DND-41 (cell line): Measurements from ENCODE around the gene ANKRD11.
A peak's percentile ranks its signal among the peaks of the same experiment; 100 is the strongest.

Source experiments
- ATAC-seq: fragments of 200-7000 bp; cut with Tn5 transposase; 3 replicates; pipeline ENCODE4 v1.9.1; 2021; ENCODE audit warnings: low read depth; ENCODE audit not compliant: insufficient read depth
- DNase-seq: peaks from one replicate; pipeline ENCODE4 v3.0.0-alpha.2; 2020
- H2AFZ ChIP-seq: 2 replicates; pipeline ENCODE4 v1.6.0; 2012; ENCODE audit warnings: low read depth, low read length
- H3K27ac ChIP-seq: 2 replicates; pipeline ENCODE4 v1.5.1; 2012; ENCODE audit warnings: low read length, inconsistent platforms
- H3K27me3 ChIP-seq: fragments of 200-600 bp; sonication (generic); 2 replicates; pipeline ENCODE4 v1.6.0; 2012; ENCODE audit warnings: low read length, mild to moderate bottlenecking, inconsistent platforms; ENCODE audit not compliant: insufficient read depth, poor library complexity
- H3K36me3 ChIP-seq: 2 replicates; pipeline ENCODE4 v1.5.1; 2012; ENCODE audit warnings: low read length, inconsistent platforms; ENCODE audit not compliant: insufficient read depth
- H3K4me1 ChIP-seq: 2 replicates; pipeline ENCODE4 v1.5.1; 2012; ENCODE audit warnings: mild to moderate bottlenecking, low read length; ENCODE audit not compliant: insufficient read depth
- H3K4me2 ChIP-seq: 2 replicates; pipeline ENCODE4 v1.6.0; 2012; ENCODE audit warnings: mild to moderate bottlenecking, moderate library complexity, low read length, inconsistent platforms; ENCODE audit not compliant: insufficient read depth
- H3K4me3 ChIP-seq, 2 experiments: fragments of 200-600 bp in 1 of 2; shearing (Covaris generic) in 1 of 2; 2 replicates each; pipeline ENCODE4 v1.5.1; 2012 to 2016; ENCODE audit warnings: inconsistent platforms in 2 of 2, low read length in 2 of 2, mild to moderate bottlenecking in 2 of 2, low read depth in 1 of 2, moderate library complexity in 1 of 2
- H3K79me2 ChIP-seq: 2 replicates; pipeline ENCODE4 v1.6.0; 2012; ENCODE audit warnings: low read length, inconsistent platforms; ENCODE audit not compliant: insufficient read depth
- H3K9ac ChIP-seq: 2 replicates; pipeline ENCODE4 v1.6.0; 2012; ENCODE audit warnings: low read depth, mild to moderate bottlenecking, inconsistent platforms, low read length, moderate library complexity
- H3K9me3 ChIP-seq: 2 replicates; pipeline ENCODE4 v1.5.1; 2012; ENCODE audit warnings: low read length, moderate library complexity, mild to moderate bottlenecking, inconsistent platforms; ENCODE audit not compliant: insufficient read depth, severe bottlenecking
- H4K20me1 ChIP-seq: 2 replicates; pipeline ENCODE4 v1.6.0; 2012; ENCODE audit warnings: low read length; ENCODE audit not compliant: insufficient read depth
- EZH2 ChIP-seq: IDR thresholded peaks from 3 replicates; pipeline ENCODE4 v1.6.1; 2012; ENCODE audit warnings: borderline replicate concordance, low read depth, mild to moderate bottlenecking, moderate library complexity, low read length, inconsistent platforms; ENCODE audit not compliant: severe bottlenecking
- TF ChIP-seq, protein P1 (sequence below): IDR thresholded peaks from 2 replicates; pipeline ENCODE4 v1.5.1; 2012; ENCODE audit warnings: borderline replicate concordance, low read length, moderate library complexity, mild to moderate bottlenecking; ENCODE audit not compliant: poor library complexity, severe bottlenecking; ENCODE audit errors: extremely low read depth

Gene ANKRD11

DNA sequence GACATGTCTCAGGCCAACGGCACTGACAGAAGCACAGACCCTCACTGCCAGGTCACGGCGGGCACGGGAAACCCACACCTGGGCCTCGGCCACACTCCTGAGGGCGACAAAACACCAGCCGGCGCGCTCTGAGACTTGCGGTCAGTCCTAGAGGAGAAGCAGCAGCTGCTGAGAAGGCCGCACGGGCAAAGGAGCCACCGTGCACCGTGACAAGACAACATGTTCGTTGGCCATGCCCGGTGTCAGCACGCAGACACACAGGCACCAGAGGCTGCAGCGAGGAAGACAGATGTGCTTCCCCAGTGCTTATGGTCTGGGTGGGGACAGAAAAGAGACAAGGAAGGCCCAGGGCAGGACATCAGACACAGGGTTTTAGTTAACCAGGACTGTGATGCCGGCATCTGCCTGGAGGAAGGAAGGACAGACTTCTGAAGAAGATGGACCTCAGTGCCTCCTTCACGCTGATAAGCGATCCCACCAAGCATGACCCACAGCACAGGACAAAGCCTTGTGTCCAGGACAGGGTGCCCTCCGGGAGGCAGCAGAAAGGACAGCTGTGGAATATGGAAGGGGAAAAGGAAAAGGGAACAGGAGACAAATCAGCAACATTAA is 84.0 kb downstream of the ANKRD11 start:
- no peak for ATAC-seq
- peaks cover 10% of the 10 kb centered on the region; the same call in 1 of the 2 replicates for H3K4me1 ChIP-seq

DNA sequence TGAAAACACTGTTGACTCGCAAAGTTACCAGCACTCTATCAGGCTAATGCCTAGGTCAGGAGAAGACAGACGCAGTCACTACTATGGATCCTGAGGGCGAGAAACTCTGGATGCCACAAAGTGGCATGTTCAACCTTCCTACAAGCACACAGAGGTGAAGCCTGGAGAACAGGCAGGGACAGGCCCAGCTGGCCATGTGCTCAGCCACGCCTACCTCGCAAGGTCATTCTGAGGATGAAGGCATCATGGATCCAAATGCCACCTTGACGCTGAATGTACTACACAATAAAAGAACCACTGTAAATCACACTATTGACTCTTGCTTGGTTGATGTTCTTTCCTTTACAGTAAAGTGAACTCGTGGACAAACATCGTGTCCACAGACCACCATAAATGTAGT is 85.8 kb downstream of the ANKRD11 start:
- Histone ChIP-seq H3K27me3 (no peaks in the 10 kb centered on the region), H4K20me1 (peaks cover 93% of the 10 kb centered on the region), H3K9ac (no peak overlapping the region), H3K79me2 (peaks cover 94% of the 10 kb centered on the region), H3K4me2 (no peak overlapping the region), H3K36me3 (peaks cover 48% of the 10 kb centered on the region), H3K4me3 (no peak overlapping the region), H3K27ac (0 out of 2 replicates have a peak overlapping the region, but pooled peaks have one; percentile 6), H3K4me1 (peaks cover 4% of the 10 kb centered on the region; the same call in 1 of the 2 replicates), H3K9me3 (no peaks in the 10 kb centered on the region), H2AFZ (no peak overlapping the region)
- TF ChIP-seq, protein P1, sequence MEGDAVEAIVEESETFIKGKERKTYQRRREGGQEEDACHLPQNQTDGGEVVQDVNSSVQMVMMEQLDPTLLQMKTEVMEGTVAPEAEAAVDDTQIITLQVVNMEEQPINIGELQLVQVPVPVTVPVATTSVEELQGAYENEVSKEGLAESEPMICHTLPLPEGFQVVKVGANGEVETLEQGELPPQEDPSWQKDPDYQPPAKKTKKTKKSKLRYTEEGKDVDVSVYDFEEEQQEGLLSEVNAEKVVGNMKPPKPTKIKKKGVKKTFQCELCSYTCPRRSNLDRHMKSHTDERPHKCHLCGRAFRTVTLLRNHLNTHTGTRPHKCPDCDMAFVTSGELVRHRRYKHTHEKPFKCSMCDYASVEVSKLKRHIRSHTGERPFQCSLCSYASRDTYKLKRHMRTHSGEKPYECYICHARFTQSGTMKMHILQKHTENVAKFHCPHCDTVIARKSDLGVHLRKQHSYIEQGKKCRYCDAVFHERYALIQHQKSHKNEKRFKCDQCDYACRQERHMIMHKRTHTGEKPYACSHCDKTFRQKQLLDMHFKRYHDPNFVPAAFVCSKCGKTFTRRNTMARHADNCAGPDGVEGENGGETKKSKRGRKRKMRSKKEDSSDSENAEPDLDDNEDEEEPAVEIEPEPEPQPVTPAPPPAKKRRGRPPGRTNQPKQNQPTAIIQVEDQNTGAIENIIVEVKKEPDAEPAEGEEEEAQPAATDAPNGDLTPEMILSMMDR = no peak
- TF ChIP-seq EZH2 = no peak
- DNase-seq (no peak), ATAC-seq (no peak)

More for the DNA sequence above, 84.0 kb downstream of the ANKRD11 start:
- DNase-seq = no peak
- Histone ChIP-seq H3K27me3 (no peaks in the 10 kb centered on the region), H3K79me2 (peaks cover 100% of the 10 kb centered on the region), H3K4me3 (no peak overlapping the region), H4K20me1 (peaks cover 98% of the 10 kb centered on the region), H3K9me3 (no peaks in the 10 kb centered on the region), H3K36me3 (peaks cover 53% of the 10 kb centered on the region), H3K9ac (no peak overlapping the region), H3K4me2 (no peak overlapping the region), H3K27ac (no peak overlapping the region), H2AFZ (no peak overlapping the region)
- TF ChIP-seq, protein P1 = no peak
- no peak for TF ChIP-seq EZH2

DNA sequence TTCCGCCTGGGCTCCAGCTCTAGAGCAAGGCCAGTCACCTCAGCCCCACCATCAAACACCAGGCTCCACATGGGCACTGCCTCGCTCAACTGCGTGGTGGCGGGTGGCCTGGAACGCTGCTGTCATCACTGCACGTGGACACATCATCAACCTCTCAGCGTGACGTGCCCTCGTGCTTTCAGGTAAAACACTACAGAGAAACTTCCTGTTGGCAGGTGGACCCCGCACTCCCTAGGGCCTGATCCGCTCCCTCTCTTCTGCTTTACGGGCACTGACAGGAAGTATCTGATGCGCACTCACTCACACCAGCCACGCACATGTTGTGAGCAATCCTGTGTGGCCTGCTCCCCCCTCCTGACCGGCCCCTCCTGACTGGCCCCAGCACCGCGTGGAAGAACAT is 87.4 kb downstream of the ANKRD11 start:
- no peak for TF ChIP-seq EZH2
- TF ChIP-seq, protein P1 = no peak
- H3K27me3 ChIP-seq = no peaks in the 10 kb centered on the region
- peaks cover 94% of the 10 kb centered on the region for H3K79me2 ChIP-seq
- H3K4me2 ChIP-seq = no peak overlapping the region
- H4K20me1 ChIP-seq = peaks cover 93% of the 10 kb centered on the region
- H3K9me3 ChIP-seq = no peaks in the 10 kb centered on the region
- peaks cover 60% of the 10 kb centered on the region for H3K36me3 ChIP-seq
- no peak; the same call in 2 of the 3 replicates for ATAC-seq
- no peak overlapping the region for H2AFZ ChIP-seq
- no peak overlapping the region for H3K9ac ChIP-seq
- DNase-seq = no peak
- no peak overlapping the region for H3K4me3 ChIP-seq
- H3K4me1 ChIP-seq = peaks cover 4% of the 10 kb centered on the region; the same call in 1 of the 2 replicates
- no peak overlapping the region for H3K27ac ChIP-seq
